HG02885 (cell line): ENCODE data around the gene RASGRP2.

ENCODE experiments used
- ATAC-seq: cut with Tn5 transposase; IDR thresholded peaks from one replicate; pipeline ENCODE4 v1.9.1; 2021; ENCODE audit warnings: mild to moderate bottlenecking; ENCODE audit not compliant: unreplicated experiment, poor library complexity

RASGRP2 gene

GRCh38 chr11:64772303-64773018 lies 28.5 kb upstream of the RASGRP2 start:
- ATAC-seq, result no peak

DNA sequence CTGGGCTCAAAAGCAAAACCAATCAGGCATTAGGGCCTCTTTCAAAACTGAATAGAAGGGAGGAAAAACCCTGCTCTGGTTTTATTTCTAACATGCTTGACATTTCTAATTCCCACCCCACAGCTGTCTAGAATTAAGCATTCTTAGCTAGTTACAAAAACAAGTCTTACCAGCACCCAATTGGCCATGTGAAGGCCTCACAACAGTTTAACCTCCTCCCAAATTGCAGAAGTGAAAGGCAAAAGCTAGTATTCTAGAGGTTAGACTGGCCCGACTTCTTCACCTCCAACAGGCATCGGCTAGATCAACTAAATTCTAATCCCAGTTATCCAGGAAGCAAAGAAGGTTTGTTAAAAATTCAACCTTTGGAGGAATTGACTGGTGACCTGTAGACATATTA lies 27.9 kb upstream of the RASGRP2 start:
- ATAC-seq, result peak; percentile 43

GRCh38 chr11:64770120-64770519 lies 26.2 kb upstream of the RASGRP2 start:
- no peak for ATAC-seq

DNA sequence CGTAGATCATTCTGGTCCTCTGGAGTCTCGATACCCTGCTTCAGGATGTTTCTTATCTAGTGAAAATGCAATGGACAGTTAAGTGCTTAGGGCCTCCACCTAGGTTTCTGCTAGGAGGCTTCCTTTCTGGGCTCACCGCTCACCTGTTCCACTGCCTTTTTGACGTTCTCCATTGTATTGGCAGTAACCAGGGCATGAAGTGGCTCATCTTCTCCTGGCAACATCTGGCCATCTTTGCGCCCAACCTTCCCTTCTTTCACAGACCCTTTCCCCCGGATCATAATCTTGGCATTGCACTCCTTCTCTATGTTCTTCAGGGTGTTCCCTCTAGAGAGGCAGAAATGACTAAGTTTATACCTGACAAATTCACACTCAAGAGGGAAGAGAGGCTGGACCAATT lies 25.3 kb upstream of the RASGRP2 start:
- ATAC-seq, result no peak

- no peak for ATAC-seq
These were observed 24.4 kb upstream of the RASGRP2 start for GRCh38 chr11:64768300-64768694.

DNA sequence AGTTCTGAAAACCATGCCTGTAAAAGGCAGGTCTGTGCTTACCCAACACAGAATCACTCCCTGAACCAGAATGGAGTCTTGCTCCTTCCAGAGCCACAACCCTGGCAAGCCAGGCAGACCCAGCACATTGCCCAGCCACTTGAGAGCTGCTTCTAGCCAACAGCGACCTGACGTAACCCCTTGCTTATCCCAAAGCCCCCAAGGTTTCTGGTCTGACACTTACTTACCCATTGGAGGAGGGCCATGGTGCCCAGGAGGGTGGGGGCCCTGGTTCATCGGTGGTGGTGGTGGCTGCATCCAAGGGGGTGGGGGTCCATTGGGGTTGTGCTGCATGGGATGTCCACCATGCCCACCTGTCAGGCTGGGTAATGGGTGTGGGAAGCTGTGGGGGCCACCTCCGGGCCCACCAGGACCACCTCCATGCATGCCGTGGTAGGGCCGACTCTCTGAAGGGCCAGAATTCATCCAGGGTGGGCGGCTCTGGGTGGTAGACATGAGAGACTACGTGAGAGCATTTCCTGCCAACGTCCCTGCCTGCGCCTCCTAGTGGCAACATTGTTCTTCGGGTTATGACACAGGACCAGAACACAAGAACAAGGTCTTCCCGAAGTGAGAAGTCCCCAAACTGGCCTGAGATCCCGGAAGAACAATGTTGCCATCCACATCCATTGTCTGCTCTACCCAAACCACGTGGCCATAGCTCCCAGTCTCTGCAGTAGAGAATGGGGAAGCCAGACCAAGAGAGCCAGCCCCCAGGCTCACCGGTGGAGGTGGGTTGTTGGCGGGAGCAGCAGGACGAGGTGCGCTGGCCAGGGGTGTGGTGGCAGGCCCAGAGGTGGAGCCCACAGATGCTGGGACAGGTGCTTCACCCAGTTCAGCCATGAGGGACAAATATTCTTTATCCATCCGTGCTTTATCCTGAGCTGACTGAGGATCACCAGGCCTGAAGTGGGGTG lies 23.7 kb upstream of the RASGRP2 start:
- no peak for ATAC-seq

- ATAC-seq, result no peak
These were observed 22.9 kb upstream of the RASGRP2 start for GRCh38 chr11:64766881-64767280.

GRCh38 chr11:64765851-64766665 lies 22.1 kb upstream of the RASGRP2 start:
- no peak for ATAC-seq

DNA sequence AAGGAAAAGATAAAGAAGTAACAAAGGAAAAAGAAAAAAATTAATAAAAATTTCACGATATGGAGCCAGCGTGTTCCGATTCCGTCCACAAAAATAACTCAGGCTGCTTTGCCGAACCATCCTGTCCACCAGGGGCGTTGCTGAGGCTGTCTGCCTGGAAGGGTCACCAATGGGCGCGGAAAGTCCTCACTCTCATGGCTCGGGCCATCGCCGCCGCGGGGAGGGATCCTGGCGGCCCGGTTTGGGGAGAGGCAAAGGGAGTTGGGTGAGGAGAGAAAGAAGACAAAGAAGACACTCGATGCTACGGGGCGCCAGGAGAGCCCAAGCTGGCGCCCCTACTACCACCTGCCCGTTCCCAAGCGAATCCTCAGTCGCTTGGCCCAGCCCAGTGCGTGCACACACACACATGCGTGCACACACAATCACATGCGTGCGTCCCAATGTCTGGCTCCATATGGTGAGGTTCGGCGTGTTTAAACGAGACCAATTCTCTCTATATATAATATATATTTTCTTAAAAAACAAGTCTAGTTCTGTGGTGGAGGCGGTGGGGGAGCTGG lies 21.4 kb upstream of the RASGRP2 start:
- no peak for ATAC-seq

- no peak for ATAC-seq
These were observed 20.8 kb upstream of the RASGRP2 start for GRCh38 chr11:64764753-64765152.

GRCh38 chr11:64764040-64764611 lies 20.2 kb upstream of the RASGRP2 start:
- no peak for ATAC-seq

GRCh38 chr11:64763526-64764039 lies 19.6 kb upstream of the RASGRP2 start:
- no peak for ATAC-seq

GRCh38 chr11:64762674-64763525 lies 19.0 kb upstream of the RASGRP2 start:
- no peak for ATAC-seq

- no peak for ATAC-seq
These were observed 18.3 kb upstream of the RASGRP2 start for GRCh38 chr11:64762277-64762673.

DNA sequence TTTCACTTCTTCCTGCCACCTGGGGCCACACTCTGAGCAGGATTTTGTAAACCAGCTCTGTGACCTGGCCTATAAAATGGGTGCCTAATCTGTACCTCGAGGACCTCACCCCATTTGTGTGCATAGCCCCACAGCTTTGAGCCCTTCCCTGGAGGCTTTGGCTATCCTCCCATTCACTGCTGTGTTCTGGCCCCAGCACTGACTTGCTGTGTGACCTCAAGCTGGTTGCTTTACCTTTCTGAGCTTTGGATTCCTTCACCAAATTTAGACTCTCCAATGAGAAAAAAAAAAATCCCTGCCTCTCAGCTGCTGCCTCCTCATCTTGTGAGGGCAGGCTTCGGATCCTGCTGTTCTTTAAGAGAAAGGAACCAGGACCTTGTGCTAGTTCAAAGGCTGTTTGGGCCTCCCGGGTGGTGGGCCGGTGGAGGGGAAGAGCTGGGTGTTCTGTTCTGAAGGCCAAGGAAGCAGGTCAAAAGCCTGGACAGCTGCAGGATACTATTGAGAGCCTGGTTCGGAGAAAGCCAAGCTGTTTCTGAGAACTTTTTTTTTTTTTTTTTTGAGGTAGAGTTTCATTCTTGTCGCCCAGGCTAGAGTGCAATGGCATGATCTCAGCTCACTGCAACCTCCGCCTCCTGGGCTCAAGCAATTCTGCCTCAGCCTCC lies 16.9 kb upstream of the RASGRP2 start:
- ATAC-seq, result no peak

DNA sequence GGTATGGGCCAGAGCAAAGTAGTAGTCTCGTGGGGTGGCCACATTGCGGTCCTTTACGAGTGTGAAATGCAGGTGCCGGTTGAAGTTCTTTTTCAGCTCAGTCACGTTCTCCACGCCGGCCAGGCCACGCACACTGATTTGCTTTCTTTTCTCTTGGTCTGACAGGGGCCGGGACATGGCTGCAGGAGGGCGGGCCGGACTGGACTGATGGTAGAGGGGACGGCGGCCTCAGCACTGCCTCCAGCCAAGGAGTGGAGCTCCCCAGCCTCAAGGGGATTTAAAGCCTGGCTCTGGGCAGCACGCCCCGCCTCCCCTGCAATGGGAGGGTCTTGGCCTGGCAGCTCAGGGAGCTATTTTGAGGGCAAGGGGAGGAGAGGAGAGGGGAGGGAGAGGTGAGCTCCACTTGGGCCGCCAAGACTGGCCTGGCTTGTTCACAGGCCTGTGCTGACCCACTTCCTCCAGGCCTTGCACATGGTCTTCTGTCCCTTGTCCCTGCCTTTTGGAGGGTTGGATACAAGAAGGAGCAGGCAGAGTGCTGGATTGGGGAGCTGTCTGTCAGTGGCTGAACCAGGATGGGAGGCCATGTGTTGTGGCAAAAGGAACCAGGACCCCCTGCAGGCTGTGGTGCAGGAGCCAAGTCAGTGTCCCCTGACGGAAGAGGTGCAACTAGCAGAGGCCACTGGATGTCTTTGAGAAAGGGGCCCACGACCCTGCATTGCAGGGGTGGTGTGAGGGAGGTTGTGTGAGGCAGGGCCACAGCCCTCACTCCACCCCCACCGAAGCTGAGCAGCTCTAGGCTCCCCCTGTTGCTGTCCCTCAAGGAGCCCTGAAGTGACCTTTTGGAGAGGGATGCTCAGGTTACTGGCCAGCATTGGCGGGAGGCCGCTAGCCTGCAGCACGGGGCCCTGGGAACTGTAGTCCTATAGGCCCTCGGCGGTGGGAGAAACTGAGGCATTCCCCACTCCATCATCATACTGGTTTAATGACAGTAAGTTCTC lies 16.1 kb upstream of the RASGRP2 start, which contains the start of gene PYGM:
PYGM (minus strand) TSS at position 253 of the 998 bp plus-strand sequence; CDS start at position 177, 76 bp downstream.
- no peak for ATAC-seq

- ATAC-seq, result no peak
These were observed 15.3 kb upstream of the RASGRP2 start for GRCh38 chr11:64759131-64759721.
